ENCODE data around the gene ZNF556.

- no peak for TF ChIP-seq CTCF (IDR thresholded peaks at IDR 0.05; ENCODE audit: borderline replicate concordance, extremely low read depth, low read length, poor library complexity, severe bottlenecking)
- TF ChIP-seq EZH2 (IDR thresholded peaks at IDR 0.05; ENCODE audit: borderline replicate concordance, low read depth, low read length, severe bottlenecking) = no peak
Measured at GRCh38 chr19:2869618-2870017, 2.5 kb downstream of the ZNF556 start.

All from DND-41 (cell line).